HG03439 (cell line): ENCODE measurements around the gene TCEANC2.
"Not testable (repeated sequence)": the region's sequence is repeated elsewhere in the genome, so short reads cannot be mapped to it uniquely, and the experiment has no call there.

Source experiments
- ATAC-seq: cut with Tn5 transposase; IDR thresholded peaks from one replicate; pipeline ENCODE4 v1.9.1; 2021; ENCODE audit warnings: mild to moderate bottlenecking, moderate library complexity; ENCODE audit not compliant: unreplicated experiment

The TCEANC2 gene

GRCh38 chr1:54024811-54025210 lies 28.6 kb upstream of the TCEANC2 start:
- not testable (repeated sequence) for ATAC-seq

DNA sequence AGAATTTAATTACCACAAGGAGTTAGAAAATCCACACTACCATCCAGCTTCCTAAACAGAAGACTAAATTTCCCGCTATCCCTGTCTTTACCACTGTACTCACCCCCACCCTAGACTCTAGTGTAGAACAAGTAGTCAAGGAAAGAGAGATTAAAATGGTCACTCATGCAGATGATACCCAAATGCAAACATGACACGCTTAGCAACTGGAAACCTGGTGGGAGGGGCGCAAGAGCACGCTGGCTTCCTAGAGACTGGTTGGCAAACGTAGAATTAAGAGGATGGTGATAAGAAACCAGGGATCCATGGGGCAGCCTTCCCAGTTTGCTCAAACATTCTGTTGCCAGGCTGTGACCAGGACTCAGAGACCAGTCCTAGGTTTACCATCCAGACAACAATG lies 25.6 kb upstream of the TCEANC2 start:
- ATAC-seq: no peak

DNA sequence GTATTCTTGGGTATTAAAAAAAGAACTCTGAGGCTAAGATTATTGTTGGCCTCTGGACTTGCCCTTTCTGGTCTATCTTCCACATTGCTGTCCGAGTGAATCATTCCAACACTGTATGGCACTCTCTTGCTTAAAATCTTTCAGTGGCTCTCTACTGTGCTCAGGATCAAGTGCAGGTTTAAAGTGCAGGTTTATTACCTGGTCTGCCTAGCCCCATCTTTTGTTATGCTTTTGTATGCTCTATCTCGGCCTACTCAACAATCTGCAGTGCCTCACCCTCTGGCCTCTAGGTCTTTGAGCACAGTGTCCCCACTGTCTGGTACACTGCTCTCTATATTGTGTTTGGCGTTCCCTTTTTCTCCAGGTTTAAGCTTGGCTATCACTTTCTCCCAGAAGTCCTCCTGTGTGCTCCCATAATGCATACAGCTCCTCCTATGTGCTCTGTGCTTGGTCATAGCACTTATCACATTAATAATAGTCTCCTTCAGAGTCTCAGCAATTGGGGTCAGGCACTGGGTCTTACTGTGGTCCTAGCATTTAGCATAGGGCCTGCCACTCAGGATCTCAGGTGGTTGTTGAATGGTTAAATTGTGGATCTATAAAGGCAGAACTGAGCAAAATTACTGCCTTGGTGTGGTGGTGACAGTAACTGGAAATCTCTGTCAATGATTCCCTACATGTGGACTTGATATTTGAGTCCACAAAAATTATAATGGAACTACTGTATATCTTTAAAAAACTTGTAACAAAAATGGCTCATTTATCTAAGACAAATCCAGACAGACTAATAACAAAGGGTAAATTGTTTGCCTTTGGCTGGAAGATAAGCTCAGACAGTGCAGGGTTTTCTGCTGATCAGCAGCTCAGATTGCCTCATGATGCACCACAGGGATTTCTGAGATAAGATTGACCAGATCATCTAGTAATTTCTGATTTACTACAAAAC lies 24.8 kb upstream of the TCEANC2 start:
- ATAC-seq: no peak

DNA sequence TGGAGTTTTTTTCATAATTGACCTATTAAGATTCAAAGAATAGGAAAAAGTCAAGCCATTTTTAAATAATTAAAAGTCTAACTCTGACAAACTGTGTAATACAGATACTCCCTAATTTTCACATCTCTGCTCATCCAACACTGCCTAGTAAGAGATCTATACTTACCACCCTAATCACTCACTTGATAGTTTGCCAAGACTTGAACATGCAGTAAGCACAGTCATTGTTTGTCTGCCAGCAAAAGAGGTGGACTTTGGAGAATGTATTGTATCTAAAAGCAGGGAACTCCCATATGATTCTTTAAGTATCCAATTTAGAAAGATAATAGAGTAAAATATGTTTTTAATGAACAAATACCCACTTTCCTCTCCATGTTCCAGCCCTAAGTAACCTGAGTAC lies 15.9 kb upstream of the TCEANC2 start:
- no peak for ATAC-seq

GRCh38 chr1:54041806-54042205 lies 11.6 kb upstream of the TCEANC2 start:
- ATAC-seq: no peak

DNA sequence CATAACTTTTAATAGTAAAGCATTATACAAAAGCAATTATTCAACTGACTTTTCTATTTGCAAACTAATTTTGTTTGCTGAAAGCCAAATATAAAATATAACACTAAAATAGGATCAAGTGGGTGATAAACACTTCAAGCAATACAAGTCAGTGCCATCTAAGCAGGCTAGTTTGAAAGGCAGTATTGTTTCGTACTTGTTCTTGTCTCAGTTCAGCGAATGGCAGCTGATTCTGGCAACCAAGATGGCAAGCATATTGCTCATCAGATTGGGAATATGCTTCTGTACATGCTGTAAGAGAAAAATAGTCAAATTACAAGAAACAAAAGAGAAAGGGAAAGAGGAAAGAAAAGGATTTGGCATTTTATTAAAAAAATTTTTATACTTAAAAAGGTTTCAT lies 7.9 kb upstream of the TCEANC2 start:
- no peak for ATAC-seq

DNA sequence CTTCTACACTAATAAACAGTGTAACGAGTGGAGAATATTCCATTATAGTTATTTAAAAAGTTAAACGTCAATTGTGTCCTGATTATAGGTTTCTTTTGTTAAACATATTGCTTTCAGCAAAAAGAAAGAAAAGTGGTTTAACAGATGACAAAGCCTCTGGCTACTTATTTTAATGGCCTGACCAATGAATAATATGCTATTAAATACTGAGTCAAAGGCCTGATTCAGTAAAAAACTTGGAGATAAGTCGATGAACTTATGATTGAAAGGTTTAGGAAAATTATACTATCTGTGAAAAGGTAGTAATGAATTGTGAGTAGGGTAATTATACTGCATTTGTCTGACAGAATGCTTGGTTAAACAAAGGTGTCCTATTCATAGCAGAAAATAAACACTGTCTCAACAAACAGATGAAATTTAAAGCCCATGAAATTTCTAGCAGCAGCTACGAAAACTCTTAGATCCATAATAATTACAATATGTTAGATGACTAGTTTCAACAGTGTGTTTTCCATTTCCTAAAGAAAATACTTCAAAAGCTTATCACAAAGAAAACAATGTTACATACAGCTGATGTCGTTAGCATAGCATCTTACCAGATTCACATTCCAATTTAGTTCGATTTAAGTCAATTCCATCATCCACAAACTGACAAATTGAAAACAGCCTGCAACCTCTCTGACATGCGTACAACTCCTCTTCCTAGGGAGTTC lies 6.6 kb upstream of the TCEANC2 start:
- no peak for ATAC-seq

DNA sequence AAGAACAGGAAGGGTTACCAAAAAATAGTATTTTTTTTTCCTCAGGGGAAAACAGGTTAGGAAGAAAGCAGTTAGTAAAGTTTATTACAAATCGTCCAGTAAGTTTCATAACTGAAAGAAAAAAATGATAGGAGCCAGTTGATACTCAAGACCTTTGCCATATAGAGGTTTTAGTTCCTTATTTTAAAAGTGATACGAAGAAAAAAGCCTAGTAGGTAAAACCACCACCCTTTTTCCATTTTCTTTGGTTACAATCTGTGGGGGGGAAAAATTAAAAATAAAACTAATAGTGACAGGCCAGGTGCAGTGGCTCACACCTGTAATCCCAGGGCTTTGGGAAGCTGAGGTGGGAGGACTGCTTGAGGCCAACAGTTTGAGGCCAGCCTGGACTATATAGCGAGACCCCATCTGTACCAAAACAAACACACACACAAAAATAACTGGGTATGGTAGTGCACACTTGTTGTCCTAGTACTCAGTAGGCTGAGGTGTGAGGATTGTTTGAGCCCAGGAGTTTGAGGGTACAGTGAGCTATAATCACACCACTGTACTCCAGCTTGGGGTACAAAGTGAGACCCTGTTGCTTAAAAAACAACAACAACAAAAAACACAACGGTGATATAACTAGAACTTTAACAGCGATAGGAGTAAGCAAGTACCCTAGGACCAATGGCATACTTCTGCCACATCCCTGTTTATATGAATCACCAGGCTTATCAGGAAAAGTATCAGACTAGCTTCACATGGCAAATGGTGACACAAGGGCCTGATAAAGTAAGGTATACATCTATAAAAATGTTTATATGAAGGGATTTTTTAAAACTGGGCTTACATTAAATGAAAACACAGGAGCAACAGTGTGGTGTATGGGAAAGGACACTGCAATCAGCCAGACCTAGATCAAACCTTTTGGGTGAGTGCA lies 5.8 kb upstream of the TCEANC2 start:
- ATAC-seq: no peak

DNA sequence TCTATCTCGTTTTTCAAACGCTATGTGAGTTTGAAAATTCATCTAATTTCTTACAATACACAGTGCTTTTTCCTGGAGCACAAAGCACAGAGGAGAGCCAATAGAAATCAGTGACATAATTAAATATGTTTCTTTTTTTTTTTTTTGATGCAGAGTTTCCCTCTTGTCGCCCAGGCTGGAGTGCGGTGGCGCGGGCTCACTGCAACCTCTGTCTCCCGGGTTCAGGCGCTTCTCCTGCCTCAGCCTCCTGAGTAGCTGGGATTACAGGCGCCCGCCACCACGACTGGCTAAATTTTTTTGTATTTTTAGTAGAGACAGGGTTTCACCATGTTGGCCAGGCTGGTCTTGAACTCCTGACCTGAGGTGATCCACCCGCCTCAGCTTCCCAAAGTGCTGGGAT lies 3.0 kb upstream of the TCEANC2 start:
- ATAC-seq: not testable (repeated sequence)

DNA sequence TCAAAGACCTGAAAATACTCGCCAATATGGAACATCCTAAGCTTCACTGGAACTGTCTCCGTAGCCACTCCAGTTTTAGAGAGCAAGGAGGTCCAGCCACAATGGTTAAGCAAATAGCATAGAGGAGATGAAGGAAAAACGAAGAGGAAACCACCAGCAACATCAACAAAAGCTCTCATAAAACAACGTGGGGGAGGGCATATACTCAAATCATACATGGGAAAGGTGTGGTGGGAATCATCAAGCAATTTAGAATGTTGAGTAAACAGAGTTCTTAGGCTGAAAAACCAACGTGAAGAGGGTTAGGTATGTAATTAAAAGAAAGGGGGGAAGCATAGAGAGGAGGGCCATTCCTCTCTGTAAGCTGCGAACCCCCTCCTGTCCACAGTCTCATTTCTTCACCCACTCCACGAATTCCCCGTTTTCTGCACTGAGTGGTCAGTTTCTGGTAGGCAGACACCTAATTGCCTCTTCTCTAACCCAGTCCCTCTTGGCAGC lies 1.4 kb upstream of the TCEANC2 start:
- ATAC-seq: no peak

DNA sequence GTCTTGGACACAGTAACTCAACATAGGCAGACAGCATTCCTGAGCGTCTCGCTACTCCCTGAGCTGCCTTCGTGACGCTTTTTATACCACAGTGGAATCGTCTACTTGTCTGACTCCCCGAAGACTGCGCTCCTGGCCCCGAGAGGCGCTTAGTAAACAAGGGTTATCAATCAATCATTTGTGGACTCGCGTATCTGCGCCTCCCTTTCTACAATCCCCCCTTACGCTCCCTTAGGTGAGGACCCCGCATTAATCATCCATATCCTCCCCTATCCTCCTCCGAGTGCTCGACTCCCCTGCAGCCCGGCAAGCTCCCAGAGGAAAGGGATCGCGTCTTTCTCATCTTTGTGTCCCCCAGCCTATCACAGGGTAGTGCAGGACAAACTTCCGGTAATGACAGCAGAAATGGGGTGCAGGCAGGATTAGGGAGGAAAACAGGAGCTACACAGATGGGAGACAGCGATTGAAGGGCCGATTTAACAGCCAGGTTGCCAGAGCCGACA lies 926 bp upstream of the TCEANC2 start:
- ATAC-seq: peak; percentile 17

- no peak for ATAC-seq
Observed at GRCh38 chr1:54053745-54054437, 483 bp downstream of the TCEANC2 start.

DNA sequence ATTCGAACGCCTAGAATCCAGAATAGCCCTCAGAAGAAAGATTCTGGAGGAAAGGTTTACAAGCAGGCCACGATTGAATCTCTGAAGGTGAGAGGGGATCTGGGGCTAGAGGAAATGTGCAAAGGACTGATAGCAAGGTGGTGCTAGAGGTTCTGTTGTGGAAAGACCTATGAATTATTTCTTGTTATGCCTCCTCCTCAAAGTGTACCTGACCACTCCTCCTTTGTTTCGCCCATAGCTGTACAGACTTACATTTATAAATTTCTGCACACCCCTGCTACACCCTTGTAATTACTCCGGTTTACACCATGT lies 986 bp downstream of the TCEANC2 start:
- no peak for ATAC-seq

DNA sequence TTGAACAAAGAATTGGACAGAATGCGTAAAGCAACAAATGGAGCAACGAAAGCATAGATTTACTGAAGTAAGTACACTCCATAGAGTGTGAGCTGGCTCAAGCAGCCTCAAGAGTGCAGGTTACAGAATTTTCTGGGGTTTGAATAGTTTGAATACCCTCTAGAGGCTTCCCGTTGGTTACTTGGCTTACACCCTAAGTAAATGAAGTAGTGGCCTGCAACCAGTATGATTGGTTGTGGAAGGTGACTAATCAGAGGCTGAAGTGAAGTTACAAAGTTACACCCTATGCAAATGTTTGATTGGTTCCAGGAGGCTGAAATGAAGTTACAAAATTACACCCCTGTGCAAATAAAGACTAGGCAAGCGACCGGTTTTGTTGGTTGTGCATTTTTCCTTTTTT lies 10.9 kb downstream of the TCEANC2 start:
- no peak for ATAC-seq

DNA sequence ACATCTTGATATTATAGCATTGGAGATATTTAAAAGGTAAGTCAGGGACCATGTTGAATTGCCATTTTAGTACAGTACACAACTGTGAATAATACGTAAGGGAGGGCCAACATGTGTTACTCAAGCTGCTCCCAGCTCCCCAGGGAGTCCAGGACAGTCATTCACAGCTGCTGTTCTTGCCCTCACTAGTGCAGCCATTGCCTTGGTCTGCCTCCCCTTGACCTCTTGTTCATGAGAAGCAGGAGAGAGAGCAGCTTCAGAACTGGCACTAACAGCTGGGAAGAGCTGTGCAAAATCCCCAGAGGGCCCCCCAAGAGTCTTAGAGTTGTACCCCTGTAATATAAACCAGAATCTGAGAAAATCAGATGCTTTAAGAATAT lies 16.4 kb downstream of the TCEANC2 start:
- ATAC-seq: no peak

- ATAC-seq: no peak
Observed at GRCh38 chr1:54070171-54070837, 16.9 kb downstream of the TCEANC2 start.

- ATAC-seq: no peak
Observed at GRCh38 chr1:54077359-54077758, 24.0 kb downstream of the TCEANC2 start.

DNA sequence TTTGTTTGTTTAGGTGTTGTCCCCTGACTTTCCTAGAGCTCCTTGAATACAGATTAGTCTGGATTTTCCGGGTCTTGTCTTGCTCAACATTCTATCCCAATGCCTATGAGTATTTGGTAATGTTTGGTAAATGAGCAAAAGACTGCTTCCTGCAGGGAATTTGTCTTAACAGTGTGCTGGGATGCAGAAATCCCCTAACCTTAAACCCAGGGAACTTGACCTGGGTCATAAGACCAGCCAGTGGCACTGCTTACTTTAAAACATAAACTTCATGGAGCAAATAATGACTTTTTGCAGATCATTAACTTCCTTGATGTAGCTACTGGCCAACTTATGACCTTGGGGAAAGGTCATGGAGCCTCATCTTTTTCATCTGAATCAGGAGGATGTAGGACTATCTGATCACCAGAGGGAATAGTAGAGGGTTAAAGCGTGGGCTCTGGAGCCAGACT lies 27.2 kb downstream of the TCEANC2 start:
- ATAC-seq: no peak
